ENCODE results near the gene MMP20.
"Not testable (repeated sequence)": the region's sequence is repeated elsewhere in the genome, so short reads cannot be mapped to it uniquely, and the experiment has no call there.

Gene MMP20

GRCh38 chr11:102625177-102625576 is at the start of gene MMP20:
Gene MMP20, minus strand, starts transcription at chr11:102625332. Its CDS starts 13 bp downstream, at chr11:102625319.
- no peak for DNase-seq

DNA sequence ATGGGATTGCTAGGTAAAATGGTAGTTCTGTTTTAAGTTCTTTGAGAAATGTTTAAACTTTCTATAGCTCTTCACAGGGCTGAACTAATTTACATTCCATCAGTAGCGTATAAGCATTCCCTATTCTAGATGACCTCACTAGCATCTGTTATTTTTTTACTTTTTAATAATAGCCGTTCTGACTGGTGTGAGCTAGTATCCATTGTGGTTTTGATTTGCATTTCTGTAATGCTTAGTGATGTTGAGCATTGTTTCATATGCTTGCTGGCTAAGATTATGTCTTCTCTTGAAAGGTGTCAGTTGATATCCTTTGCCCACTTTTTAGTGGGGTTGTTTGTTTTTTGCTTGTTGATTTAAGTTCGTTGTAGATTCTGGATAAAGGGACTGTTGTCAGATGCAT is 44.5 kb upstream of the MMP20 start:
- DNase-seq = no peak

GRCh38 chr11:102666331-102666957 is 41.3 kb upstream of the MMP20 start:
- DNase-seq = no peak

- DNase-seq = no peak
Observed at GRCh38 chr11:102664001-102664752, 39.0 kb upstream of the MMP20 start.

GRCh38 chr11:102662607-102663006 is 37.5 kb upstream of the MMP20 start:
- DNase-seq = no peak

DNA sequence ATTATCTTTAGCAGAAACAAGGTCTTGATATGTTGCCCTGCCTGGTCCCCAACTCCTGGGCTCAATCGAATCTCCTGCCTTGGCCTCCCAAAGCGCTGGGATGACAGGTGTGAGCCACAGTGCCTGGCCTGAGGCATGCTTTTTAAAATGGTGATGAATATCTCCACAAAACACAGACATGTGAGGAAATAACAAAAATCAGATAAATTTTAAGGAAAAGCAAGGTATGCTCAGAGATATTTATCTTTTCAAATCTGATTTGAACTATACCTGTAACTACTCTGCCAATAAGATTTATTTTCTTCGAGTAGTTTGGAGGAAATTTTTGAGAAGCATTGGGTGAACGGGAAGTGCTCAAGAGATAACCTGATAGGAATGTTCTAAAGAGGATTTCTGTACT is 35.9 kb upstream of the MMP20 start:
- no peak for DNase-seq

DNA sequence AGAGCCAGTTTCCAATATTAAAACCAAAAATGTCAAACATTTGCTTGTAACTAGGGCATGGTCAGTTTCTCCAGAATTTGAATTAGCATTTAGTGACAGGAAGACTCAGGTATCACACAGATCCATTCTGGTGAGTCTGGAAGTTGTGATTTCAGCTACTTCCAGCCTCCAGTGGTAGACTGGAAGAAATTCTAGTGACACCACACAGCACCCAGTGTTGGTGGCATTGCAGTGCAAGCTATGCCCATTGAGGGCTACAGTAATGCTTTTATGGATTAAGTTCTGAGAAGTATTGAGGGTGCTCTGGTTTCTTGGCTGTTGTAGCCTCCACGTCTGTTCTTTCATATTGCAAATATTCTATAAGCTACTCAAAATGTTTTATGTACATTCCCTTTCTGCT is 31.4 kb upstream of the MMP20 start:
- DNase-seq = no peak

DNA sequence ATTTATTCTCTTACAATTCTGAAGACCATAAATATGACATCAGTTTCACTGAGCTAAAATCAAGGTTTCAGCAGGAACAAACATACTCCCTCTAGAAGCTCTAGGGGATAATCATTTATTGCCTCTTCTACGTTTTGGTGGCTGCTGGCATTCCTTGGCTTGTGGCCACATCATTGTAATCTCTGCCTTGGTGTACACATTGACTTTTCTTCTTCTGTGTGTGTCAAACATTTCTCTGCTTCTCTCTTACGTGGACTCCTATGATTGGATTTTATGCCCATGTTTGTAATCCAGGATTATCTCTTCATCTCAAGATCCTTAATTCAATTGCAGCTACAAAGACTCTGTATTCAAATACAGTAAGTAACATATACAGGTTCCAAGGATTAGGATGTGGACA is 30.4 kb upstream of the MMP20 start:
- no peak for DNase-seq

GRCh38 chr11:102654761-102655160 is 29.6 kb upstream of the MMP20 start:
- no peak for DNase-seq

GRCh38 chr11:102653744-102654291 is 28.7 kb upstream of the MMP20 start:
- no peak for DNase-seq

DNA sequence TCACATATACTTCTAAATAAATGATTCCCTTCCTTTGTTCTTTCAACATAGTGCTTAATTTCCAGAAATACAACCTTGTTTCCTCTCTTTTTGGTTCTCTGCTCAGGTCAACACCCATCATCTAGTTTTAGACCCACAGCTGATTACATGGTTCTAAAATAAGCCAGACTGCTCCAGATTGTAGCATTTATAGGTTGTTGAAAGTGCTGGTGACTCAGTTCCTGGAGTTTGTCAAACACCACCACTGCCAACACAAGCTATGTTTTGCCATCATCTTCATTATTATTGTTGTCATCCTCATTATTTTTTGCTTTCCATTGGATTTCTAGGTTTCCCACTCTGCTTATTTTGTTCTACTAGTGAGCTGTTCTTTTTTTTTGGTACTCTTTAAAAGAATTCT is 22.3 kb upstream of the MMP20 start:
- DNase-seq = no peak

DNA sequence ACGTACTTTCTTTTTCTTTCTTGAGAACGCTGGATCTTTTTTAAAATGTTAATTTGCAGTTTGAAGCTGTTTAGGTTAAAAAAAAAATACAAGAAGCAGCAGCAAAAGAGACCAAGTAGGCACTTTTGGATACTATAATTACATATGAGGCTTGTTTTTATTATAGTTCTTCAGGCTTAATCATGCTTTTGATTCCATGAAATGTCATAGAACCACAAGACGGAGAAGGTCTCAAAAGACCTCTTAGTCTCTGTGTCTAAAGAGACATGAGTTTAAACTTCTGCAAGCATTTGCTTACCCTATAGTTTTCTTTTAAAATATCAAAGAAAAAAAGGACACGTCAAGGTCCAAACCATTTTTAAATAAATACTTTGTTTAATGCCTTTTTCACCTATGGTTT is 18.8 kb upstream of the MMP20 start:
- DNase-seq = no peak

DNA sequence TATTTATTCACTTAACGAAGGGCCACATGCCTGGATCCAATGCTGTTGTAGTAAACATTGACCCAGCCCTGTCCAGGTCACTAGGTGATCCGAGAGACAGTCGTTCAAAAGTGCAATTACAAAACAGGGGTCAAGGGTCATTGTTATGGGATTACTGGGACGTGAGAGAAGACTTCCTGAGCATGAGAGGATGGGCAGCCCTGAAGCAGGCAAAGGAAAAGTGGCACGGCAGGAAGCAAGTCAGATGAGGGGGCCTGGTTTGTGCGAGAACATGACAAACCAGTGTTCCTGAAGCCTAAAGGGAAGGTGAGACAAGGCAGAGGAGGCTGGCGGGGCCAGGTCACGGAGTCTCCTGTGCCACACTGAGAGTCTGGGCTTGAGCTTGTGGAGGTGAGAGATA is 15.8 kb upstream of the MMP20 start:
- DNase-seq = no peak

- no peak for DNase-seq
Observed at GRCh38 chr11:102639656-102640055, 14.5 kb upstream of the MMP20 start.

DNA sequence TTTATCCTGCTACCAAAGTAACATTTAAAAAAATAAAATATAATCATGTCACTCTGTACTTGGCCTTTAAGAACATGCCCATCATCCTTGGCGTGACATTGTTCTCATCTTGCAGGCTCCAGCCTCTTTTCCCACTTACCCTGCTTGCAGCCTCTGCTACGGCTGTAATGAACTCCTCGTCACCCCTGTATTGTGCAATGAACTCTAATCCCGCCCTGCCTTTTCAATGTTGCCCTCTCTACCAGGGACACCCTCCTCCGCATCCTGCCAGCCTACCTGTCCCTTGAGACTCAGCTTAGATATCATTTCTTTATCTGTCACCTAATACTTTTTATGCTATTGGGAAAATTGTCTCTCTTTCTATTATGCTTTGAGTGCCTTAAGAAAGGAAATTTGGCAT is 12.6 kb upstream of the MMP20 start:
- DNase-seq = no peak

GRCh38 chr11:102633385-102634026 is 8.4 kb upstream of the MMP20 start:
- DNase-seq = no peak

GRCh38 chr11:102632026-102632425 is 6.9 kb upstream of the MMP20 start:
- DNase-seq = no peak

DNA sequence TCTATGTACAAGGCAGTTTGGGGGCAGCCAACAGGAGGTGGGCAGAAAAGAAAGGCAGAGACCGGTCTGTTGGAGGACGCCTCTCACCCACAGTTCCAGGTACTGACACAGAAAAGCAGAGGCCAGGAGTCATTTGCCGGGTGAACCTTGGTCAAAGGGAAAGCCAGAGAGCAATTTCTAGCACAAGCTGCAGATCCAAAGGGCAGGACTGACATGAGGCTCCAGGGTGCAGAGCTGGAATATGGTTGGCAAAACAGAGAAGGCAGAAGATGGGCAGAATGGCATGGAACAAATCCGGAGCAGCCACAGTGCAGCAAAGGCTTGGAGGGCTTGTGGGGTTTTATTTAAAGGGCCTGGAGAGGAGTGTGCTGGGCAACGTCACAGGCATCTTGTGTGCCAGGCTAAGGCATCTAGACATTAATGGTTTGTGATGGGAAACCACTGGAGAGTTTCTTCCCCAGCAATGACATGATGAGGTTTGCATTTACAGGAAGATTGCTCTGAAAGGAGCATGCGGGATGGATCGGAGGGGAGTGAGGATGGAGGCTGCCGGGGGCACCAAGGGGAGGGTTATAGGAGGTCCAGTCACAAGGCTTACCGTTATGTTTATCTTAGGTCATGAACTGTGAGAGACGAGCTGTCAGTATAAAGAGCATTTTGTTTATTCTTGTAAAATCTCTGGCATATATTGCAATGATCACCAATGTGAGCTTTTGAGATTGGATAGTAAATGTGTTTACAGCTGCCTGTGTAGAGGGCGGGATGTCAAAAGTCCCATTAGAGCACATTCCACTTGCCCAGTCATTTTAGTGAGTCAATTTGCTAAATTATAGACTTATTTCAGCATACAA is 5.7 kb upstream of the MMP20 start:
- no peak for DNase-seq

DNA sequence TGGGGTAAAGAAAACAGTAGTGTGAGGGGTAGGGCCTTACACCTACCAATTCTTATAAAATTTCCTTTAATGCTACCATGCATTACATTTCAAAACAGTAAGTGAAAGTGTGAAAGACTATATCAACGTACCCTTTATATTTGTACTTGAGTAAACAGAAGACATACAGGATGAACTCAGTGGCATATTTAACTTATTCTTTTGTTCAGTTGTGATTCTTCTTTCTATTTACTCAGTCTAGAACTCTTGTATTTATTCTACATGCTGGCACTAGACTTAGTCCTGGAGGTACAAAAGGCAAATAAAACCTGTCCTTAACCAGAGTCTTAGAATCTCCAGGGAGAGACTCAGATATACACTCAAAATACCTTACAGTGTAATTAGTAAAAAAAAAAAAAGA is 4.8 kb upstream of the MMP20 start:
- DNase-seq = not testable (repeated sequence)

GRCh38 chr11:102626676-102627075 is 1.5 kb upstream of the MMP20 start:
- no peak for DNase-seq

DNA sequence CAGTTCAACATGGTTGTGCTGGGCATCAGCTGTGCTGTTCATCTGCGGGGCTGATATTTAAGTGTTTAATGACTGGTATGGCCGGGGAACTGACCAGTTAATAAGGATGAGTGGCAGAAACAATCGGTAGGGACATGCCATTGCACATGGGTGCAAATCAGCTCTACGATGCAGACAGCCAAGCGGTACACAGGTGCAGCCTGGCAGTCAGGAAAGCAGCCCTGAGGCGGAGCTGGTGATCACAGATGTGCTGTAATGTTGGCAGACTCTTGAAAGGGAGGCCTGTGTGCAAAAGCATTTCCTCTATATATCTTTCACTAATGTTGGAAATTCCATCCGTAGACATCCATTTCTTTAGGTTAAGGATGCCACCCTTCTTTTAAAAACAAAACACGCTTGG is 1.1 kb downstream of the MMP20 start:
- no peak for DNase-seq

GRCh38 chr11:102623128-102623527 is 2.0 kb downstream of the MMP20 start:
- no peak for DNase-seq

DNA sequence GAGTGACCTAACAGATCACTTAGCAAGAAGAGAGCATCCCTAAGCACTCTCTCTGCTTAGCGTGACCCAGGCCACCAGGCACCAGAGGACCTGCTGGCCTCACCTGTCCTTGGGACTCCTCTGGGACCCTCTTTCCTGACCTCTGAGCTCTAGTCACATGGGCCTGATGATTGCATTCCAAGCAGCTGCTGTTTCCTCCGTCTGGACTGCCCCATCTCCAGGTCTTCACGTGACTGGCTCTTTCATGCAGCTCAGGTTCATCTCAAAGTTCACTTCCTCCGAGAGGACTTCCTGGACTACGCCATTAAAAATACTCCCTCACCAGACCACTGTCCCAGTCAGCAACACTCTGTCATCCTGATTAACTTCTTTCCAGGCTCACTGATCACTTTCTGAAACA is 2.9 kb downstream of the MMP20 start:
- no peak for DNase-seq

Data from activated CD4-positive, CD25-positive, alpha-beta regulatory T cell (primary cell).